ENCODE results near the gene GTF3C2. TPM values are rescaled to one million over a fixed set of nuclear protein-coding genes. Genes with fewer than 3 reads are reported as not detected.

The GTF3C2 gene
- total and polyA plus RNA-seq, 10 of the 15 experiments (the other 5 are each of a cell fraction or from before 2014, with no cell fraction given), result 45.9 to 105 (median 80.3) TPM

- ChIA-PET CTCF (interaction anchor here (0.9 to 5.7 kb wide), 7 partner anchors 20 to 360 kb away, joined by 3 to 49 read pairs (median 6); no protein-coding TSS in a partner anchor), POLR2A (interaction anchor here (0.7 to 1.9 kb wide), 5 partner anchors 24 to 306 kb away, joined by 3 to 5 read pairs (median 4); partner anchors contain the start of genes CCDC121, GPN1, GTF3C2 and PREB), SMC1A (ENCODE audit: uncharacterized antibody, unreplicated experiment) (interaction anchor here (0.8 to 3.1 kb wide), 7 partner anchors 9 to 108 kb away, joined by 3 to 17 read pairs (median 4); partner anchors contain the start of genes EIF2B4 and GTF3C2), RAD21 (ENCODE audit: unreplicated experiment) (interaction anchor here (1.4 to 1.9 kb wide), 4 partner anchors 20 to 106 kb away, joined by 4 to 6 read pairs (median 5); partner anchors contain the start of gene NRBP1)
- DNase-seq (ENCODE audit: low read depth, low spot score) (peak; percentile 61), FAIRE-seq (peak; percentile 97), ATAC-seq (peak; percentile 97)
- Histone ChIP-seq H3K27me3 (replicated peaks in 1 of 2; ENCODE audit: control insufficient read depth in 2 of 2, insufficient read depth in 2 of 2, low read length in 1 of 2) (no peaks in the 10 kb centered on the region), H3K4me2 (ENCODE audit: control insufficient read depth, insufficient read depth) (peak within 1 kb of the TSS; percentile 99), H3K4me1 (ENCODE audit: control insufficient read depth, insufficient read depth, low read length) (peaks cover 6% of the 10 kb centered on the region), H3K9ac (ENCODE audit: control insufficient read depth, insufficient read depth, low read length) (peak within 1 kb of the TSS; percentile 98), H3K9me3 (replicated peaks; ENCODE audit: control insufficient read depth, insufficient read depth, low read length) (no peaks in the 10 kb centered on the region), H3K27ac (ENCODE audit: control insufficient read depth, insufficient read depth) (peak within 1 kb of the TSS; percentile 95), H4K20me1 (ENCODE audit: control insufficient read depth, insufficient read depth) (no peaks in the 10 kb centered on the region), H3K79me2 (ENCODE audit: control insufficient read depth, insufficient read depth, low read length) (peaks cover 27% of the 10 kb centered on the region), H3K4me3 (peak within 1 kb of the TSS; percentile 99), H3K36me3 (ENCODE audit: control insufficient read depth in 2 of 2, insufficient read depth in 2 of 2, low read length in 1 of 2) (peaks cover 2 to 10% of the 10 kb centered on the region in 2 experiments), H2AFZ (ENCODE audit: control insufficient read depth, low read depth, low read length) (peak within 1 kb of the TSS; percentile 85)
- WGBS (ENCODE audit: insufficient coverage, insufficient replicate concordance, low lambda C conversion rate, missing lambda C conversion rate), result 4% methylated on average over 39 of the region's 39 CpGs
- intact Hi-C loops (cut with micrococcal nuclease; ENCODE audit: unreplicated experiment) (loop anchor here (2.0 kb wide), 1 partner anchor 48 kb away; the partner anchor contains the start of genes EIF2B4 and SNX17), in situ Hi-C loops (cut with MboI) (no loop called here)
- TSS peak; percentile 99 for BruUV-seq (replicated peaks)
- TF ChIP-seq SKIL (IDR thresholded peaks at IDR 0.05; ENCODE audit: low read depth, poor library complexity, severe bottlenecking), result no peak
- TF ChIP-seq TARDBP (IDR thresholded peaks at IDR 0.05; ENCODE audit: borderline replicate concordance), result no peak
- no peak for TF ChIP-seq DPF2 (IDR thresholded peaks at IDR 0.05)
- TF ChIP-seq SREBF2 (IDR thresholded peaks at IDR 0.05; ENCODE audit: low read length), result no peak
- TF ChIP-seq NRF1 (conservative IDR thresholded peaks at IDR 0.05; ENCODE audit: low read depth, low read length), result no peak
- no peak for TF ChIP-seq IRF4 (IDR thresholded peaks at IDR 0.05; ENCODE audit: low read depth, low read length)
- 0 out of 2 replicates have a peak, but pooled peaks have one; percentile 4 for TF ChIP-seq TCF7 (IDR thresholded peaks at IDR 0.05; ENCODE audit: borderline replicate concordance)
- peak; percentile 88 for TF ChIP-seq RUNX3 (IDR thresholded peaks at IDR 0.05; ENCODE audit: low read length)
- TF ChIP-seq SMAD5 (IDR thresholded peaks at IDR 0.05; ENCODE audit: low read depth), result peak; percentile 95
- no peak; the same call in 1 of the 2 replicates for TF ChIP-seq LARP7 (IDR thresholded peaks at IDR 0.05)
- TF ChIP-seq ZNF622 (IDR thresholded peaks at IDR 0.05), result no peak
- peak; percentile 63; the same call in 1 of the 2 replicates for TF ChIP-seq CREM (IDR thresholded peaks at IDR 0.05; ENCODE audit: low read depth)
- no peak for TF ChIP-seq CTCF (IDR thresholded peaks at IDR 0.05 in 2 of 3, conservative IDR thresholded peaks at IDR 0.05 in 1 of 3; ENCODE audit: control insufficient read depth in 2 of 3, extremely low read depth in 1 of 3, insufficient read depth in 1 of 3, low read depth in 3 of 3, low read length in 3 of 3)
- no peak for TF ChIP-seq CBX5 (IDR thresholded peaks at IDR 0.05; ENCODE audit: low read depth)
- TF ChIP-seq RELA (IDR thresholded peaks at IDR 0.05; ENCODE audit: borderline replicate concordance, partially characterized antibody), result peak; percentile 32
- TF ChIP-seq BRCA1 (IDR thresholded peaks at IDR 0.05; ENCODE audit: low read depth, low read length), result no peak
- TF ChIP-seq ZZZ3 (IDR thresholded peaks at IDR 0.05; ENCODE audit: control insufficient read depth, insufficient read length, low read depth), result no peak
- TF ChIP-seq NR2F1 (conservative IDR thresholded peaks at IDR 0.05), result no peak; the same call in 1 of the 2 replicates
- 0 out of 2 replicates have a peak, but pooled peaks have one; percentile 4 for TF ChIP-seq SMC3 (IDR thresholded peaks at IDR 0.05; ENCODE audit: borderline replicate concordance, low read length)
These were observed 33.6 kb downstream of the GTF3C2 start, which contains the start of gene MPV17 for GRCh38 chr2:27322766-27323595. TSS of gene MPV17 (minus strand) at chr2:27323097. CDS start at chr2:27322517, 580 bp downstream.

Data from GM12878 (cell line).